Activated CD8-positive, alpha-beta memory T cell treated with anti-CD3 and anti-CD28 coated beads for 36 hours (primary cell): ENCODE data around the gene MKNK2. TPM values are rescaled to one million over a fixed set of nuclear protein-coding genes. Genes with fewer than 3 reads are reported as not detected.

Source experiments
- CTCF ChIA-PET: fragments of 350-600 bp; sonication (Branson Sonifier 250); formaldehyde crosslinking; loops from one replicate; lab custom pipeline; 2021; ENCODE audit warnings: antibody characterized with exemption; lab: Charles Lee
- POLR2A ChIA-PET: fragments of 350-600 bp; sonication (Branson Sonifier 250); formaldehyde crosslinking; loops from one replicate; lab custom pipeline; 2021; ENCODE audit warnings: antibody characterized with exemption; lab: Charles Lee
- total RNA-seq, 2 experiments: library from RNA; stranded (reverse); gene quantifications; one replicate each; pipeline ENCODE4 v1.2.3, GENCODE V29; 2021

Gene MKNK2
- total RNA-seq, result 100 to 1,000 TPM; 164 to 171 TPM

- ChIA-PET CTCF (interaction anchor here (0.8 to 2.7 kb wide), 11 partner anchors 9 to 1129 kb away, joined by 3 to 13 read pairs (median 6); no protein-coding TSS in a partner anchor), POLR2A (interaction anchor here (0.5 to 2.2 kb wide), 8 partner anchors 9 to 32 kb away, joined by 3 to 33 read pairs (median 6); no protein-coding TSS in a partner anchor)
Observed at GRCh38 chr19:2050991-2051772, at the start of gene MKNK2. TSS of gene MKNK2 (minus strand) at chr19:2051244. CDS start at chr19:2050851, 393 bp downstream.

- CTCF ChIA-PET, result no interaction called here
Observed at GRCh38 chr19:2100719-2101061, 49.6 kb upstream of the MKNK2 start.

DNA sequence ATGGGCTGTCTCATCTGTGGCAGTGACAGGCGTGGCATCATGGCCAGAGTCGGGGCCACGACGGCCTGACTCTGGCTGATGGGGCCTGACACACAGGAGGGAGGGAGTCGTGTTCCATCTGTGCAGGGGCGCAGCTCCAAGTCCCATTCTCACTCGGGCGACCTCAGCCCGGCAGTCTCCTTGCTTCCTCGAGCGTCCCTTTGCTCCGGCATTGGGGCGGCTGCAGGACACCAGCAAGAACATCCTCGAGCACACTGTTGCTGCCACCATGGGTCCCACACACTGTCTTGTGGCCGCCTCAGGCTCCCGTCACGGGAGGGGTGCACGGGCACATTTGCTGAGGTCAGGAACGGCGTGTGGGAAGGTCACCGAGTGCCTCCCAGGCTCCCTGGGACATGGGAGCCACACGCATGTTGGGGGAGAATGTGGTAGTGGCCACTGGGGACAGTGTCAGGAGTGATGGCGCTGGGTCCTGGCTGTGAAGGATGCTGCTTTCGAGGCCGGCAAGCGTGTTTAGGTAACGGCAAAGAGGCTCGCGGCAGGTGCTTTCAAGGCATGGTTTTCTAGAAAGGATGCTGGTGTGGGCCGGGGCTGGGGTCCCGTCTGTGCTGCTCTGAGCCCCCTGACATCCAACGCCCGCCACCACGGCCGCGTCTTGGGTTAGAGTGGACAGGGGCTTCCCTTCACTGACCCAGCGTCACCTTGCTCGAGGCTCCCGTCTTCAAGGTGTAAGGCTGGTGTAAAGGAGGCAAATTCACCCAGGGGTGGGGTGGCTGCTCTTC is 49.1 kb upstream of the MKNK2 start:
- CTCF ChIA-PET, result no interaction called here

More at GRCh38 chr19:2100719-2101061, 49.6 kb upstream of the MKNK2 start:
- POLR2A ChIA-PET, result no interaction called here

GRCh38 chr19:2099054-2099501 is 48.0 kb upstream of the MKNK2 start:
- POLR2A ChIA-PET, result no interaction called here
- CTCF ChIA-PET, result no interaction called here

More for the DNA sequence above, 49.1 kb upstream of the MKNK2 start:
- POLR2A ChIA-PET, result no interaction called here

DNA sequence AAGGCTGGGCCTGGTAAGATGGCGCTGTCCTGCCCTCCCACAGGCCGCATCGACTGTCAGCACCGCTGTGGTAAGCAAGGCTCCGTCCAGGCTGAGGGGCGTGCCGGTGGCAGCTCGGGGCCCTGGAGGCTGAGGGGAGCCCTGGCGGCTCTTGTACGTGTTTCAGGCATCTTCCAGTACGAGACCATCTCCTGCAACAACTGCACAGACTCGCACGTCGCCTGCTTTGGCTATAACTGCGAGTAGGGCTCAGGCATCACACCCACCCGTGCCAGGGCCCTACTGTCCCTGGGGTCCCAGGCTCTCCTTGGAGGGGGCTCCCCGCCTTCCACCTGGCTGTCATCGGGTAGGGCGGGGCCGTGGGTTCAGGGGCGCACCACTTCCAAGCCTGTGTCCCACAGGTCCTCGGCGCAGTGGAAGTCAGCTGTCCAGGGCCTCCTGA is 46.9 kb upstream of the MKNK2 start:
- CTCF ChIA-PET, result interaction anchor here (0.9 kb wide), 1 partner anchor 31 kb away, joined by 3 read pairs; no protein-coding TSS in a partner anchor
- POLR2A ChIA-PET, result no interaction called here

- POLR2A ChIA-PET, result no interaction called here
- CTCF ChIA-PET, result interaction anchor here (0.9 kb wide), 1 partner anchor 31 kb away, joined by 3 read pairs; no protein-coding TSS in a partner anchor
Observed at GRCh38 chr19:2097203-2097885, 46.3 kb upstream of the MKNK2 start.

DNA sequence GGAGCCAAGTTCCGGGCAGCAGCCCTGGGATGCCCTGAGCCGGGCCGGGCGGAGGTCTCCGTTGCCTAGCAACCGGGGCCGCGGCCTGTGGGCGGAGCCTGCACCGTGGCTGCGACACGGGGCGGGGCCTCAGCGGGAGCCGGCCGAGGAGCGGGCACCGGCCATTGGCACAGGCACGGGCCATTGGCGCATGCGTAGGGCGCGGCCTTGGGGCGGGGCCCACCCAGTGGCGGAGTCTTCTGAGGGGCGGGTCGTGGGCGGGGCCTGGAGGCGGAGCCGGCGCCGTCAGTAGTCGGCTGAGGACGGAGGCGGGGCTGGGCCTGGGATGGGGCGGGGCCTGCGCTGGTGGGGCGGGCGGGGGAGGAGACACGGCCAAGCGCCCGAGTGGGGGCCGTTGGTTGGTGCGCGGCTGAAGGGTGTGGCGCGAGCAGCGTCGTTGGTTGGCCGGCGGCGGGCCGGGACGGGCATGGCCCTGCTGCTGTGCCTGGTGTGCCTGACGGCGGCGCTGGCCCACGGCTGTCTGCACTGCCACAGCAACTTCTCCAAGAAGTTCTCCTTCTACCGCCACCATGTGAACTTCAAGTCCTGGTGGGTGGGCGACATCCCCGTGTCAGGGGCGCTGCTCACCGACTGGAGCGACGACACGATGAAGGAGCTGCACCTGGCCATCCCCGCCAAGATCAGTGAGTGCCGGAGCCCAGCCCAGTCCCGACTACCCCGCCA is 45.6 kb upstream of the MKNK2 start, which contains the start of gene IZUMO4:
Gene IZUMO4, plus strand, starts transcription at position 436 of the 723 bp plus-strand sequence. Its CDS starts 31 bp downstream, at position 467.
- CTCF ChIA-PET, result interaction anchor here (0.8 to 1.0 kb wide), 3 partner anchors 9 to 150 kb away, joined by 3 read pairs; no protein-coding TSS in a partner anchor
- POLR2A ChIA-PET, result interaction anchor here (1.0 to 3.6 kb wide), 2 partner anchors 11 to 13 kb away, joined by 3 to 22 read pairs; no protein-coding TSS in a partner anchor

DNA sequence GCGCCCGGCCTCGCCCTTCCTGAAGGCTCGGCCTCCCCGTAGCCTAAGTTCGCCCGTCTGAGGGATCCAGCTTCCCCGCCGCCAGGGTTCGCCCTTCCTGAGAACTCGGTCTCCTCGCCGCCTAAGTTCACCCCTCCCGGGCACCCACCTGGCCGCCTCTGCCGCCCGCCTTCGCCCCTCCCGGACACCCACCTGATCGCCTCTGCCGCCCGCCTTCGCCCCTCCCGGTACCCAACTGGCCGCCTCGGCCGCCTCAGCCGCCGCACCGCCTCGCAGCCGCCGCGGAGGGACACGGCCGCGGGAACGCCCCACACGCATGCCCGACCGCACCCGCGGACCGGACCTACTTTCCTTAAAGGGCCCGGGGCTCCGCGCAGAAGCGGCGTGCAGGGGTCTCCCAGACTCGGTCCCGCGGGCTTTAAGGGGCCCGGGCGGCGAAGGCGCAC is 45.0 kb upstream of the MKNK2 start, which contains the start of gene MOB3A:
Gene MOB3A, minus strand, starts transcription at position 293 of the 446 bp plus-strand sequence. CDS start 17,766 bp downstream, outside the sequence.
- ChIA-PET CTCF (interaction anchor here (0.8 to 2.3 kb wide), 4 partner anchors 9 to 150 kb away, joined by 3 to 11 read pairs (median 3); no protein-coding TSS in a partner anchor), POLR2A (interaction anchor here (1.0 to 3.6 kb wide), 2 partner anchors 11 to 13 kb away, joined by 3 to 22 read pairs; no protein-coding TSS in a partner anchor)

- POLR2A ChIA-PET, result interaction anchor here (0.6 to 1.6 kb wide), 2 partner anchors 9 to 40 kb away, joined by 5 to 6 read pairs; no protein-coding TSS in a partner anchor
- CTCF ChIA-PET, result interaction anchor here (1.0 to 1.9 kb wide), 2 partner anchors 22 to 40 kb away, joined by 3 to 7 read pairs; no protein-coding TSS in a partner anchor
Observed at GRCh38 chr19:2091926-2092525, 41.0 kb upstream of the MKNK2 start.

DNA sequence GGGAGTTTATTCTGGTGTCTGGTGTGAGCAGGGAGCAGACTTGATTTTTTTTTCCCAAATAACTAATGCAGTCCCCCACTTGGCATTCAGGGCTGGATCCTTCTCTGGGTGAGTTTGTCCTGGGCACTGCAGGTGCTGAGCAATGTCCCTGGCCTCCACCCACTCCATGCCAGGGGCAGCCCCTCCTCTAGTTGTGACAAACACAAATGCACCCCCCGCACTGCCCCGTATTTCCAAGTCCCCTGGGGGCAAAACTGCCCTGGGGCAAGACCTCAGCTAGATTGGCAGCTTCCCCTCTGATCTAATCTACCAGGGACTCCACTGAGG is 38.6 kb upstream of the MKNK2 start:
- CTCF ChIA-PET, result interaction anchor here (0.6 to 0.7 kb wide), 2 partner anchors 20 to 57 kb away, joined by 3 to 4 read pairs; no protein-coding TSS in a partner anchor
- POLR2A ChIA-PET, result no interaction called here

DNA sequence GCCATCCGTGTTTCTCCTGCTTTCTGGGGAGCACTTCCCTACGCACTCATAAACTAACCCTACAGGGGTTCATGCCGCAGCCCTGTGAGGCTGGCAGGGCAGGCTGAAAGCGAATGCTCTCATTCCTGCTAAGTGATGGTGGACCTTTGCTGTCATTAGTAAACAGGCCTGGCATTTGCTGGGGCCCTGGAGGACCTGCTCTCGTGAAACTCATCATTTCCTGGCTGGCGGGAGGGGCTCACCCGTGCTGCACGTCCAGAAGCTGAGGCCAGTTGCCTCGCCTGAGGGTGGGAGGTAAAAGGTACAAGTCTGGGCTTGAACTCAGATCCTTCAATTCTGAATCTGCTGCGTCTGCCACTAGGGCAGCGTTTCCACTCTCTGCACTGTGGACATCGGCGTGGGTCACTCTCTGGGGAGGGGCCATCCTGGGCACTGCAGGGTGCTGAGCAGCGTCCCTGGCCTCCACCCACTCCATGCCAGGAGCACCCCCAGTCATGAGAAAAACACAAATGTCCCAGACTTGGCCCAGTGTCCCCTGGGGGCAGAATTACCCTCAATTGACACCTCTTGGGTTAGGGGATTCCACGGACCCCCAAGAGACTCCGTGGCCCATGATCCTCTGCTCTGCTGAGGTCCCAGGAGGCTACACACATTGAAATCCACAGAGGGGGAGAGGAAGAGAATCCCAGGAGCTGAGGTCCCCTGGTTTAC is 38.1 kb upstream of the MKNK2 start:
- CTCF ChIA-PET, result interaction anchor here (0.6 to 0.7 kb wide), 2 partner anchors 19 to 57 kb away, joined by 3 to 4 read pairs; no protein-coding TSS in a partner anchor
- POLR2A ChIA-PET, result no interaction called here

GRCh38 chr19:2087621-2088100 is 36.6 kb upstream of the MKNK2 start:
- POLR2A ChIA-PET, result interaction anchor here (0.6 to 1.2 kb wide), 3 partner anchors 36 to 495 kb away, joined by 3 to 15 read pairs (median 4); no protein-coding TSS in a partner anchor

GRCh38 chr19:2086695-2087620 is 35.9 kb upstream of the MKNK2 start:
- CTCF ChIA-PET, result interaction anchor here (0.6 to 1.3 kb wide), 6 partner anchors 9 to 157 kb away, joined by 3 to 5 read pairs (median 4); partner anchors contain the start of gene MOB3A
- POLR2A ChIA-PET, result interaction anchor here (0.5 to 1.2 kb wide), 4 partner anchors 35 to 496 kb away, joined by 3 to 15 read pairs (median 4); no protein-coding TSS in a partner anchor

More at GRCh38 chr19:2087621-2088100, 36.6 kb upstream of the MKNK2 start:
- CTCF ChIA-PET, result interaction anchor here (0.6 to 1.3 kb wide), 6 partner anchors 8 to 157 kb away, joined by 3 to 5 read pairs (median 4); partner anchors contain the start of gene MOB3A

GRCh38 chr19:2084993-2085720 is 34.1 kb upstream of the MKNK2 start:
- ChIA-PET POLR2A (interaction anchor here (0.5 to 0.8 kb wide), 5 partner anchors 11 to 641 kb away, joined by 3 to 7 read pairs (median 5); partner anchors contain the start of gene MOB3A), CTCF (interaction anchor here (0.6 to 3.4 kb wide), 9 partner anchors 9 to 509 kb away, joined by 3 to 13 read pairs (median 4); no protein-coding TSS in a partner anchor)
